MM.1S (cell line): Measurements from ENCODE around the gene ZNF112.

Source experiments
- DNase-seq: peaks from one replicate; pipeline ENCODE4 v3.0.0-alpha.2; 2015
- H2AFZ ChIP-seq: fragments of 300-600 bp; sonication (generic); 2 replicates; pipeline ENCODE4 v1.6.0; 2016; ENCODE audit warnings: antibody characterized with exemption, low read length
- H3F3A ChIP-seq: fragments of 300-600 bp; sonication (generic); 2 replicates; pipeline ENCODE4 v1.6.1; 2016; ENCODE audit warnings: mild to moderate bottlenecking, antibody characterized with exemption, low read length, moderate library complexity, mixed read lengths; ENCODE audit not compliant: insufficient read depth
- H3K27ac ChIP-seq: fragments of 300-600 bp; sonication (generic); 2 replicates; pipeline ENCODE4 v1.5.1; 2016; ENCODE audit warnings: mild to moderate bottlenecking, low read length
- H3K27me3 ChIP-seq: fragments of 300-600 bp; sonication (generic); replicated peaks from 2 replicates; pipeline ENCODE4 v1.6.0; 2016; ENCODE audit warnings: low read length; ENCODE audit not compliant: insufficient read depth
- H3K36me3 ChIP-seq: fragments of 300-600 bp; sonication (generic); replicated peaks from 2 replicates; pipeline ENCODE4 v1.6.1; 2016; ENCODE audit warnings: mild to moderate bottlenecking, low read length, mixed read lengths; ENCODE audit not compliant: insufficient read depth
- H3K4me1 ChIP-seq: fragments of 300-600 bp; sonication (generic); 2 replicates; pipeline ENCODE4 v1.6.1; 2016; ENCODE audit warnings: low read length, mixed read lengths
- H3K4me2 ChIP-seq: fragments of 300-600 bp; sonication (generic); 2 replicates; pipeline ENCODE4 v1.6.0; 2016; ENCODE audit warnings: low read depth, low read length
- H3K4me3 ChIP-seq: fragments of 300-600 bp; sonication (generic); 2 replicates; pipeline ENCODE4 v1.5.1; 2016; ENCODE audit warnings: low read length, mixed read lengths
- H3K79me2 ChIP-seq: fragments of 300-600 bp; sonication (generic); 2 replicates; pipeline ENCODE4 v1.6.1; 2016; ENCODE audit warnings: mixed run types, low read length, mixed read lengths
- H3K9ac ChIP-seq: fragments of 300-600 bp; sonication (generic); 2 replicates; pipeline ENCODE4 v1.6.1; 2016; ENCODE audit warnings: low read length, mixed read lengths
- H3K9me2 ChIP-seq: fragments of 300-600 bp; sonication (generic); replicated peaks from 2 replicates; pipeline ENCODE4 v1.6.1; 2016; ENCODE audit warnings: mild to moderate bottlenecking, low read length, mixed read lengths; ENCODE audit not compliant: insufficient read depth
- H3K9me3 ChIP-seq: fragments of 300-600 bp; sonication (generic); replicated peaks from 2 replicates; pipeline ENCODE4 v1.6.1; 2016; ENCODE audit warnings: mild to moderate bottlenecking, low read length, mixed read lengths; ENCODE audit not compliant: insufficient read depth
- H4K20me1 ChIP-seq: fragments of 300-600 bp; sonication (generic); 2 replicates; pipeline ENCODE4 v1.6.1; 2016; ENCODE audit warnings: mild to moderate bottlenecking, low read length, moderate library complexity, mixed read lengths; ENCODE audit not compliant: insufficient read depth
- EZH2 ChIP-seq: fragments of 300-600 bp; sonication (generic); optimal IDR thresholded peaks from 2 replicates; pipeline ENCODE3; 2017; ENCODE audit warnings: low read depth, mild to moderate bottlenecking, antibody characterized with exemption, low read length, mixed read lengths
- EZH2phosphoT487 ChIP-seq: fragments of 300-600 bp; sonication (generic); IDR thresholded peaks from 2 replicates; pipeline ENCODE4 v1.6.1; 2018; ENCODE audit warnings: antibody characterized with exemption, low read length
- TF ChIP-seq, protein P1 (sequence below): fragments of 300-600 bp; sonication (generic); IDR thresholded peaks from 2 replicates; pipeline ENCODE4 v1.5.1; 2016; ENCODE audit warnings: antibody characterized with exemption, low read length, mixed read lengths

ZNF112 gene

DNA sequence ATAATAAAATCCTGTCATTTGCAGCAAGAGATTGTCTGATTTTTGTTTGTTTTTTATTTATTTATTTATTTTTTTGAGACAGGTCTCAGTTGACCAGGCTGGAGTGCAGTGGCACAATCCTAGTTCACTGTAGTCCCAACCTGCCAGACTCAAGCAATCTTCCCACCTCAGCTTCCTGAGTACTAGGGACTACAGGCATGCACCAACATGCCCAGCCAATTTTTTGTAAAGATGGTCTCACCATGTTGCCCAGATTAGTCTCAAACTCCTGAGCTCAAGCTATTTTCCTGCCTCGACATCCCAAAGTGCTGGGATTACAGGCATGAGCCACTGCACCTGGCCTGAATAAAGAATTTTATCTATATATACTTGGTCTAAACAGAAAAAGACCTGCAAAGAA is 79.1 kb downstream of the ZNF112 start:
- no peak for DNase-seq
- Histone ChIP-seq H4K20me1 (no peaks in the 10 kb centered on the region), H3F3A (no peaks in the 10 kb centered on the region), H3K79me2 (no peaks in the 10 kb centered on the region), H3K4me1 (no peaks in the 10 kb centered on the region), H3K4me2 (no peak overlapping the region), H3K9me2 (no peaks in the 10 kb centered on the region), H3K9me3 (no peaks in the 10 kb centered on the region), H3K36me3 (no peaks in the 10 kb centered on the region), H3K27ac (no peak overlapping the region), H3K9ac (no peak overlapping the region), H2AFZ (no peak overlapping the region), H3K4me3 (no peak overlapping the region), H3K27me3 (no peaks in the 10 kb centered on the region)
- TF ChIP-seq EZH2 (no peak), EZH2phosphoT487 (no peak)
- TF ChIP-seq, protein P1, sequence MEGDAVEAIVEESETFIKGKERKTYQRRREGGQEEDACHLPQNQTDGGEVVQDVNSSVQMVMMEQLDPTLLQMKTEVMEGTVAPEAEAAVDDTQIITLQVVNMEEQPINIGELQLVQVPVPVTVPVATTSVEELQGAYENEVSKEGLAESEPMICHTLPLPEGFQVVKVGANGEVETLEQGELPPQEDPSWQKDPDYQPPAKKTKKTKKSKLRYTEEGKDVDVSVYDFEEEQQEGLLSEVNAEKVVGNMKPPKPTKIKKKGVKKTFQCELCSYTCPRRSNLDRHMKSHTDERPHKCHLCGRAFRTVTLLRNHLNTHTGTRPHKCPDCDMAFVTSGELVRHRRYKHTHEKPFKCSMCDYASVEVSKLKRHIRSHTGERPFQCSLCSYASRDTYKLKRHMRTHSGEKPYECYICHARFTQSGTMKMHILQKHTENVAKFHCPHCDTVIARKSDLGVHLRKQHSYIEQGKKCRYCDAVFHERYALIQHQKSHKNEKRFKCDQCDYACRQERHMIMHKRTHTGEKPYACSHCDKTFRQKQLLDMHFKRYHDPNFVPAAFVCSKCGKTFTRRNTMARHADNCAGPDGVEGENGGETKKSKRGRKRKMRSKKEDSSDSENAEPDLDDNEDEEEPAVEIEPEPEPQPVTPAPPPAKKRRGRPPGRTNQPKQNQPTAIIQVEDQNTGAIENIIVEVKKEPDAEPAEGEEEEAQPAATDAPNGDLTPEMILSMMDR, result no peak
